ENCODE measurements around the gene PER3. TPM values are rescaled to one million over a fixed set of nuclear protein-coding genes. Genes with fewer than 3 reads are reported as not detected.

Gene PER3
- polyA plus RNA-seq, 1 donor (not counting 4 experiments of a cell fraction or from before 2014, with no cell fraction given), result 7.0 TPM

DNA sequence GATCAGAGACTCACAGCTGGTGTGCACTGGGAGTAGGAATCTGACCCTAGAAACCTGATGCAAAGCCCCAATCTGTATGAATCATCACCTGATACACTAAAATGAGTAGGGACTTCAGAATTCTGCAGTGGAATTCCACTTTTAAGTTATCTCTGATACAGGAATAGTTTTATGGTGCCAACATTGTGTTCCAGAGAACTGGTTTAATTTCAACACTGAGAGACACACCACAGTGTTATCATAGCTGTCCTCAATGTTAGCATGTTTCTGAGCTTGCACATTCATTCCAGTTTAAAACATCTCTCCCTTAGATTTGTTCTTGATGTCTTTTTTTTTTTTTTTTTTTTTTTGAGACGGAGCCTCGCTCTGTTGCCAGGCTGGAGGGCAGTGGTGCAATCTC lies 61.7 kb downstream of the PER3 start:
- no peak overlapping the region for H3K27ac ChIP-seq (ENCODE audit: control insufficient read depth, insufficient read depth, low read length)
- H3K4me1 ChIP-seq (ENCODE audit: control insufficient read depth, extremely low read depth, insufficient read depth, low read length), result no peaks in the 10 kb centered on the region
- H3K4me3 ChIP-seq (ENCODE audit: control insufficient read depth in 2 of 3, extremely low read depth in 1 of 3, insufficient read depth in 2 of 3, low read depth in 1 of 3, low read length in 3 of 3), result no peak overlapping the region
- dilution Hi-C loops (cut with MboI; ENCODE audit: extremely low pct_ligation_motif_present, low sequenced_read_pairs), result no loop called here
- no peak overlapping the region for H3K9ac ChIP-seq (ENCODE audit: control insufficient read depth, extremely low read depth, insufficient read depth, low read length)
- no peak for DNase-seq (ENCODE audit: low read depth, low spot score)
- H2AFZ ChIP-seq (ENCODE audit: control insufficient read depth, low read length), result no peak overlapping the region
- H3K27me3 ChIP-seq (ENCODE audit: control insufficient read depth, extremely low read depth, insufficient read depth, low read length), result no peaks in the 10 kb centered on the region
- H4K20me1 ChIP-seq (ENCODE audit: control insufficient read depth, extremely low read depth, insufficient read depth, low read length), result no peaks in the 10 kb centered on the region
- no peak for FAIRE-seq
- no peaks in the 10 kb centered on the region for H3K9me3 ChIP-seq (ENCODE audit: control insufficient read depth, low read depth, low read length)
- H3K36me3 ChIP-seq (ENCODE audit: control insufficient read depth in 2 of 2, extremely low read depth in 1 of 2, insufficient read depth in 2 of 2, low read length in 2 of 2), result peaks cover 0 to 5% of the 10 kb centered on the region in 2 experiments
- H3K9me1 ChIP-seq (ENCODE audit: control insufficient read depth, extremely low read depth, insufficient read depth, low read length), result no peaks in the 10 kb centered on the region
- TF ChIP-seq EZH2 (IDR thresholded peaks at IDR 0.05; ENCODE audit: low read length), result no peak
- TF ChIP-seq, protein P1, sequence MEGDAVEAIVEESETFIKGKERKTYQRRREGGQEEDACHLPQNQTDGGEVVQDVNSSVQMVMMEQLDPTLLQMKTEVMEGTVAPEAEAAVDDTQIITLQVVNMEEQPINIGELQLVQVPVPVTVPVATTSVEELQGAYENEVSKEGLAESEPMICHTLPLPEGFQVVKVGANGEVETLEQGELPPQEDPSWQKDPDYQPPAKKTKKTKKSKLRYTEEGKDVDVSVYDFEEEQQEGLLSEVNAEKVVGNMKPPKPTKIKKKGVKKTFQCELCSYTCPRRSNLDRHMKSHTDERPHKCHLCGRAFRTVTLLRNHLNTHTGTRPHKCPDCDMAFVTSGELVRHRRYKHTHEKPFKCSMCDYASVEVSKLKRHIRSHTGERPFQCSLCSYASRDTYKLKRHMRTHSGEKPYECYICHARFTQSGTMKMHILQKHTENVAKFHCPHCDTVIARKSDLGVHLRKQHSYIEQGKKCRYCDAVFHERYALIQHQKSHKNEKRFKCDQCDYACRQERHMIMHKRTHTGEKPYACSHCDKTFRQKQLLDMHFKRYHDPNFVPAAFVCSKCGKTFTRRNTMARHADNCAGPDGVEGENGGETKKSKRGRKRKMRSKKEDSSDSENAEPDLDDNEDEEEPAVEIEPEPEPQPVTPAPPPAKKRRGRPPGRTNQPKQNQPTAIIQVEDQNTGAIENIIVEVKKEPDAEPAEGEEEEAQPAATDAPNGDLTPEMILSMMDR (optimal IDR thresholded peaks at IDR 0.05 in 1 of 3, IDR thresholded peaks at IDR 0.05 in 1 of 3, conservative IDR thresholded peaks at IDR 0.05 in 1 of 3; ENCODE audit: extremely low read depth in 1 of 3, insufficient read depth in 2 of 3, low read length in 3 of 3), result no peak
- no peaks in the 10 kb centered on the region for H3K79me2 ChIP-seq (ENCODE audit: control insufficient read depth, insufficient read depth, low read length)
- H3K4me2 ChIP-seq (ENCODE audit: control insufficient read depth, extremely low read depth, insufficient read depth, low read depth, low read length), result no peak overlapping the region

DNA sequence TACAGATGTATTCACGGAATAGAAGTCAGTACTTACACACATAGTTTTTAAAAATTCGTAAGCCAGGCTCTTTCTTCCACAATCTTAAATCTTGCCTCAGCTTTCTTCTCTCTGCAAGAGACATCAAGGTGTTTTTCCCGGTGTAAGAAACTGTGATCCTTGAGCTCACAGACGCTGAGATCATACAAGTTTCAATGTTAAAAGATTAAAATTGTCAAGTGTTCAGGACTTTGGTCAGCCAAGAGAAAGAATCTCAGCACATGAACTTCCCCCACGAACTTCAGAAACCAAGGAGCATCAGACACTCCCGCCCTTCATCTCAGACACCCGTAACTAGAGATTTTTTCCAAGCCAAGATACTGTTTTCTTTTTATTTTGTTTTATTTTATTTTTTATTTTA lies 62.6 kb downstream of the PER3 start:
- H3K36me3 ChIP-seq (ENCODE audit: control insufficient read depth in 2 of 2, extremely low read depth in 1 of 2, insufficient read depth in 2 of 2, low read length in 2 of 2), result peaks cover 0 to 1% of the 10 kb centered on the region in 2 experiments
- no peaks in the 10 kb centered on the region for H3K27me3 ChIP-seq (ENCODE audit: control insufficient read depth, extremely low read depth, insufficient read depth, low read length)
- H3K4me2 ChIP-seq (ENCODE audit: control insufficient read depth, extremely low read depth, insufficient read depth, low read depth, low read length), result no peak overlapping the region
- H3K9ac ChIP-seq (ENCODE audit: control insufficient read depth, extremely low read depth, insufficient read depth, low read length), result no peak overlapping the region
- H4K20me1 ChIP-seq (ENCODE audit: control insufficient read depth, extremely low read depth, insufficient read depth, low read length), result no peaks in the 10 kb centered on the region
- H3K79me2 ChIP-seq (ENCODE audit: control insufficient read depth, insufficient read depth, low read length), result no peaks in the 10 kb centered on the region
- no peak for TF ChIP-seq EZH2 (IDR thresholded peaks at IDR 0.05; ENCODE audit: low read length)
- H3K27ac ChIP-seq (ENCODE audit: control insufficient read depth, insufficient read depth, low read length), result no peak overlapping the region
- H3K9me3 ChIP-seq (ENCODE audit: control insufficient read depth, low read depth, low read length), result no peaks in the 10 kb centered on the region
- no peaks in the 10 kb centered on the region for H3K9me1 ChIP-seq (ENCODE audit: control insufficient read depth, extremely low read depth, insufficient read depth, low read length)
- FAIRE-seq (no peak), DNase-seq (ENCODE audit: low read depth, low spot score) (no peak)
- dilution Hi-C loops (cut with MboI; ENCODE audit: extremely low pct_ligation_motif_present, low sequenced_read_pairs), result no loop called here
- no peak overlapping the region for H2AFZ ChIP-seq (ENCODE audit: control insufficient read depth, low read length)
- H3K4me1 ChIP-seq (ENCODE audit: control insufficient read depth, extremely low read depth, insufficient read depth, low read length), result no peaks in the 10 kb centered on the region
- H3K4me3 ChIP-seq (ENCODE audit: control insufficient read depth in 2 of 3, extremely low read depth in 1 of 3, insufficient read depth in 2 of 3, low read depth in 1 of 3, low read length in 3 of 3), result no peak overlapping the region

DNA sequence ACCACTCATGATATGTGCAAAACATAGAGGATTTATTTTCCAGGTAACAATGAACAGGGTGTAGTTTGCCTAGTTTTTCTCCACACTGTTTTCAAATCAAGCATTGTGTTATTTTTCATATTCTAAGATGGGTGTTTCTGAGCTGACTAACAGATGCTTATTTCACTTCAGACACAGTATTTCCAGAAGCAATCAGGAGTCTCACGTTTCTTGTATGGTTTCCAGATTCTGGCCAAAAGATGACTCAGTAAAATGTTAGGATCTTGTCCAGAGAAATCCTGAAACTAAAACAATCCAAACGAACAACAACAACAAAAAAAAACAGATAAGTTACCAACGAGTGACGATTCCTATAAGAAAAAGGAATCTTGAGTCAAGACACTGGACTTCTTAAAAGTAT lies 63.5 kb downstream of the PER3 start:
- Histone ChIP-seq H3K9me1 (ENCODE audit: control insufficient read depth, extremely low read depth, insufficient read depth, low read length) (no peaks in the 10 kb centered on the region), H3K9me3 (ENCODE audit: control insufficient read depth, low read depth, low read length) (no peaks in the 10 kb centered on the region), H3K36me3 (ENCODE audit: control insufficient read depth in 2 of 2, extremely low read depth in 1 of 2, insufficient read depth in 2 of 2, low read length in 2 of 2) (peaks cover 0 to 1% of the 10 kb centered on the region in 2 experiments), H3K79me2 (ENCODE audit: control insufficient read depth, insufficient read depth, low read length) (no peaks in the 10 kb centered on the region), H3K4me3 (ENCODE audit: control insufficient read depth in 2 of 3, extremely low read depth in 1 of 3, insufficient read depth in 2 of 3, low read depth in 1 of 3, low read length in 3 of 3) (no peak overlapping the region), H3K27me3 (ENCODE audit: control insufficient read depth, extremely low read depth, insufficient read depth, low read length) (no peaks in the 10 kb centered on the region), H3K4me1 (ENCODE audit: control insufficient read depth, extremely low read depth, insufficient read depth, low read length) (no peaks in the 10 kb centered on the region), H4K20me1 (ENCODE audit: control insufficient read depth, extremely low read depth, insufficient read depth, low read length) (no peaks in the 10 kb centered on the region), H3K9ac (ENCODE audit: control insufficient read depth, extremely low read depth, insufficient read depth, low read length) (no peak overlapping the region), H2AFZ (ENCODE audit: control insufficient read depth, low read length) (no peak overlapping the region), H3K27ac (ENCODE audit: control insufficient read depth, insufficient read depth, low read length) (no peak overlapping the region), H3K4me2 (ENCODE audit: control insufficient read depth, extremely low read depth, insufficient read depth, low read depth, low read length) (no peak overlapping the region)
- DNase-seq (ENCODE audit: low read depth, low spot score), result no peak
- dilution Hi-C loops (cut with MboI; ENCODE audit: extremely low pct_ligation_motif_present, low sequenced_read_pairs), result no loop called here
- no peak for FAIRE-seq
- no peak for TF ChIP-seq EZH2 (IDR thresholded peaks at IDR 0.05; ENCODE audit: low read length)
- TF ChIP-seq, protein P1 (optimal IDR thresholded peaks at IDR 0.05 in 1 of 3, IDR thresholded peaks at IDR 0.05 in 1 of 3, conservative IDR thresholded peaks at IDR 0.05 in 1 of 3; ENCODE audit: extremely low read depth in 1 of 3, insufficient read depth in 2 of 3, low read length in 3 of 3), result no peak
